C4-2B (cell line): Measurements from ENCODE around the gene TAMALIN.

Source experiments
- CTCF ChIP-seq: fragments of 450-650 bp; conservative IDR thresholded peaks from 2 replicates; pipeline ENCODE4 v1.5.1; 2017; ENCODE audit warnings: mild to moderate bottlenecking
- ZFX ChIP-seq: fragments of 450-650 bp; IDR thresholded peaks from 2 replicates; pipeline ENCODE4 v1.6.1; 2017

GRCh38 chr12:52010152-52010622 lies 3.4 kb downstream of the TAMALIN start:
- no peak for TF ChIP-seq CTCF
- TF ChIP-seq ZFX: no peak
